GM23338 (cell line): Measurements from ENCODE around the gene ANKZF1. TPM values are rescaled to one million over a fixed set of nuclear protein-coding genes. Genes with fewer than 3 reads are reported as not detected.

ENCODE experiments used
- ATAC-seq: fragments of 200-7000 bp; cut with Tn5 transposase; 3 replicates; pipeline ENCODE4 v1.9.1; 2020
- DNase-seq: peaks from one replicate; pipeline ENCODE4 v3.0.0-alpha.2; 2015; ENCODE audit warnings: low spot score
- H2AFZ ChIP-seq: fragments of 200-600 bp; sonication (generic); 2 replicates; pipeline ENCODE4 v1.8.0; 2016; ENCODE audit warnings: antibody characterized with exemption, mild to moderate bottlenecking, moderate library complexity
- H3F3A ChIP-seq: fragments of 200-600 bp; sonication (generic); replicated peaks from 2 replicates; pipeline ENCODE4 v1.8.0; 2017; ENCODE audit warnings: antibody characterized with exemption, mixed run types, low read depth
- H3K27ac ChIP-seq: fragments of 200-600 bp; sonication (generic); 2 replicates; pipeline ENCODE4 v1.6.1; 2016; ENCODE audit warnings: low read depth
- H3K27me3 ChIP-seq: fragments of 200-600 bp; sonication (generic); 2 replicates; pipeline ENCODE4 v1.8.0; 2016; ENCODE audit warnings: mild to moderate bottlenecking, mixed run types, moderate library complexity; ENCODE audit not compliant: insufficient read depth
- H3K36me3 ChIP-seq: fragments of 200-600 bp; sonication (generic); 2 replicates; pipeline ENCODE4 v1.8.0; 2016; ENCODE audit warnings: mild to moderate bottlenecking; ENCODE audit not compliant: insufficient read depth
- H3K4me1 ChIP-seq: fragments of 200-600 bp; sonication (generic); 2 replicates; pipeline ENCODE4 v1.8.0; 2016; ENCODE audit warnings: mild to moderate bottlenecking, moderate library complexity; ENCODE audit not compliant: insufficient read depth
- H3K4me2 ChIP-seq: fragments of 200-600 bp; sonication (generic); 2 replicates; pipeline ENCODE4 v1.7.1; 2017; ENCODE audit warnings: mixed run types
- H3K4me3 ChIP-seq: fragments of 200-600 bp; sonication (generic); 2 replicates; pipeline ENCODE4 v1.6.1; 2016; ENCODE audit warnings: mixed run types
- H3K79me2 ChIP-seq: fragments of 200-600 bp; sonication (generic); replicated peaks from 2 replicates; pipeline ENCODE4 v1.8.0; 2017; ENCODE audit warnings: mild to moderate bottlenecking; ENCODE audit not compliant: insufficient read depth
- H3K9me2 ChIP-seq: fragments of 200-600 bp; sonication (generic); 2 replicates; pipeline ENCODE4 v1.8.0; 2017; ENCODE audit not compliant: insufficient read depth
- H4K20me1 ChIP-seq: fragments of 200-600 bp; sonication (generic); replicated peaks from 2 replicates; pipeline ENCODE4 v1.8.0; 2017; ENCODE audit warnings: mild to moderate bottlenecking; ENCODE audit not compliant: insufficient read depth
- H3K27ac Mint-ChIP-seq: 2 replicates; pipeline ENCODE4 v1.8.0; 2020; ENCODE audit warnings: inconsistent platforms, mild to moderate bottlenecking, moderate library complexity, mixed read lengths
- H3K27me3 Mint-ChIP-seq: 3 replicates; pipeline ENCODE4 v1.8.0; 2022; ENCODE audit warnings: low read depth, mild to moderate bottlenecking, moderate library complexity, mixed read lengths, inconsistent platforms; ENCODE audit not compliant: insufficient read depth, poor library complexity
- H3K36me3 Mint-ChIP-seq: 3 replicates; pipeline ENCODE4 v1.8.0; 2021; ENCODE audit warnings: low read depth, mild to moderate bottlenecking, inconsistent platforms, moderate library complexity, mixed read lengths
- H3K4me1 Mint-ChIP-seq: 3 replicates; pipeline ENCODE4 v1.8.0; 2020; ENCODE audit warnings: mild to moderate bottlenecking, inconsistent platforms, mixed read lengths
- H3K4me3 Mint-ChIP-seq: 3 replicates; pipeline ENCODE4 v1.8.0; 2021; ENCODE audit warnings: moderate library complexity, mild to moderate bottlenecking, inconsistent platforms, mixed read lengths
- H3K9me3 Mint-ChIP-seq: 3 replicates; pipeline ENCODE4 v1.8.0; 2020; ENCODE audit warnings: moderate library complexity, mild to moderate bottlenecking, inconsistent platforms, mixed read lengths
- CREB1 ChIP-seq: fragments of 250-450 bp; sonication (Bioruptor Pico); IDR thresholded peaks from 2 replicates; pipeline ENCODE4 v1.5.0; 2020; ENCODE audit warnings: low read depth, mild to moderate bottlenecking, moderate library complexity
- EZH2 ChIP-seq: fragments of 200-600 bp; sonication (generic); IDR thresholded peaks from one replicate; pipeline ENCODE4 v1.8.0; 2017; ENCODE audit warnings: antibody characterized with exemption, mild to moderate bottlenecking, low read depth; ENCODE audit not compliant: unreplicated experiment
- EZH2phosphoT487 ChIP-seq: fragments of 200-600 bp; sonication (generic); IDR thresholded peaks from one replicate; pipeline ENCODE4 v1.8.1; 2018; ENCODE audit warnings: antibody characterized with exemption; ENCODE audit not compliant: unreplicated experiment
- NANOG ChIP-seq: IDR thresholded peaks from 2 replicates; pipeline ENCODE4 v1.6.1; 2016; ENCODE audit warnings: antibody characterized with exemption, borderline replicate concordance
- POLR2AphosphoS5 ChIP-seq: IDR thresholded peaks from 2 replicates; pipeline ENCODE4 v1.6.1; 2016; ENCODE audit warnings: antibody characterized with exemption, low read depth
- STAT1 ChIP-seq: IDR thresholded peaks from one replicate; pipeline ENCODE4 v1.6.1; 2016; ENCODE audit warnings: antibody characterized with exemption; ENCODE audit not compliant: unreplicated experiment
- ZNF114 ChIP-seq: fragments of 250-450 bp; sonication (Bioruptor Pico); IDR thresholded peaks from 2 replicates; pipeline ENCODE4 v1.5.0; 2020; ENCODE audit warnings: mild to moderate bottlenecking, moderate library complexity
- polyA plus RNA-seq: library from polyadenylated mRNA; unstranded; fragments of >200 nt; fragmentation: Nextera tagmentation; extraction: Ambion mirVana; gene quantifications from 2 replicates; pipeline ENCODE4 v1.2.1, GENCODE V29; 2016
- total RNA-seq: library from RNA; depleted of rRNA; stranded (reverse); fragments of >200 nt; shearing (Covaris generic); gene quantifications from 2 replicates; pipeline ENCODE4 v1.2.3, GENCODE V29; 2014
- TF ChIP-seq, protein P1 (sequence below), 2 experiments: fragments of 200-600 bp in 1 of 2; sonication (generic) in 1 of 2; conservative IDR thresholded peaks; 2 replicates each; pipeline versions ENCODE4 v1.5.1 to v1.6.1; 2016 to 2017; ENCODE audit warnings: antibody characterized with exemption in 2 of 2, low read depth in 2 of 2, mild to moderate bottlenecking in 2 of 2, moderate library complexity in 1 of 2
- TF ChIP-seq, protein P2 (sequence below): fragments of 250-450 bp; sonication (Bioruptor Pico); IDR thresholded peaks from 2 replicates; pipeline ENCODE4 v1.5.0; 2020; ENCODE audit warnings: mild to moderate bottlenecking, moderate library complexity
- TF ChIP-seq, protein P3 (sequence below): IDR thresholded peaks from one replicate; pipeline ENCODE4 v1.6.1; 2018; ENCODE audit warnings: antibody characterized with exemption; ENCODE audit not compliant: unreplicated experiment
- TF ChIP-seq, protein P4 (sequence below): IDR thresholded peaks from 2 replicates; pipeline ENCODE4 v1.6.1; 2016; ENCODE audit warnings: antibody characterized with exemption

ANKZF1 gene
- total and polyA plus RNA-seq, 2 experiments from 2014 or later = 29.9 to 61.9 TPM

DNA sequence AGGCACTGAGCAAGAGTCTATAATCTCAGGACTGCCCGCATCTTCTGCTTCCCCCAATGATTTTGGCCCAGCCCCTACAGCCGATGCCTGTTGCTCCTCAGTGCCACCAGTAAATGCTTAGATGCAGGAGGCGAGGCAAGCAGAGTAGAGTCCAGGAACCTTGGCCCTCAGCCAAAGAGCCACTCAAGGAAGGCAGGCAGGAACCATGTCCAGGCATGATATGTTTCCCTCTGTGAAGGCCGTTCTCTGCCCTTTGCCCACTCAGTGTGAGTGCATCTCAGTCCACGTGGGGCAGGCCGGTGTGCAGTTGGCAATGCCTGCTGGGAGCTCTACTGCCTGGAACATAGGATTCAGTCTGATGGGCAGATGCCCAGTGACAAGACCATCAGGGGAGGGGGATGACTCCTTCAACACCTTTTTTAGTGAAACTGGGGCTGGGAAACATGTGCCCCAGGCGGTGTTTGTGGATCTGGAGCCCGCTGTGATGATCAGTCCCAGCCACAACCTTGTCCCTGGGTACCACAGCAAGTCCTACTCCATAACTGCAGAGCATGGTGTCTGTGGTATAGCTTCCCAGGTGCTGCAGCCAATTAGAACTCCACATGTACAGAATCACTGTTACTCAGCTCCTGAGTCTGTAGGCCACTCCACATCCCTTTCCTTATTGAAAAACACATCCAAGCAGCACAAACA lies 39.9 kb downstream of the ANKZF1 start:
- Mint-ChIP-seq H3K27ac (no peak overlapping the region), H3K4me1 (peaks cover 9% of the 10 kb centered on the region), H3K36me3 (no peaks in the 10 kb centered on the region), H3K27me3 (peaks cover 16% of the 10 kb centered on the region), H3K4me3 (no peak overlapping the region), H3K9me3 (no peaks in the 10 kb centered on the region)
- H3K79me2 ChIP-seq = no peaks in the 10 kb centered on the region
- H4K20me1 ChIP-seq = no peaks in the 10 kb centered on the region
- TF ChIP-seq POLR2AphosphoS5 (no peak), EZH2 (no peak), NANOG (no peak), ZNF114 (no peak), CREB1 (CRISPR knock-in tag) (no peak), EZH2phosphoT487 (no peak), STAT1 (no peak)
- TF ChIP-seq, protein P1, sequence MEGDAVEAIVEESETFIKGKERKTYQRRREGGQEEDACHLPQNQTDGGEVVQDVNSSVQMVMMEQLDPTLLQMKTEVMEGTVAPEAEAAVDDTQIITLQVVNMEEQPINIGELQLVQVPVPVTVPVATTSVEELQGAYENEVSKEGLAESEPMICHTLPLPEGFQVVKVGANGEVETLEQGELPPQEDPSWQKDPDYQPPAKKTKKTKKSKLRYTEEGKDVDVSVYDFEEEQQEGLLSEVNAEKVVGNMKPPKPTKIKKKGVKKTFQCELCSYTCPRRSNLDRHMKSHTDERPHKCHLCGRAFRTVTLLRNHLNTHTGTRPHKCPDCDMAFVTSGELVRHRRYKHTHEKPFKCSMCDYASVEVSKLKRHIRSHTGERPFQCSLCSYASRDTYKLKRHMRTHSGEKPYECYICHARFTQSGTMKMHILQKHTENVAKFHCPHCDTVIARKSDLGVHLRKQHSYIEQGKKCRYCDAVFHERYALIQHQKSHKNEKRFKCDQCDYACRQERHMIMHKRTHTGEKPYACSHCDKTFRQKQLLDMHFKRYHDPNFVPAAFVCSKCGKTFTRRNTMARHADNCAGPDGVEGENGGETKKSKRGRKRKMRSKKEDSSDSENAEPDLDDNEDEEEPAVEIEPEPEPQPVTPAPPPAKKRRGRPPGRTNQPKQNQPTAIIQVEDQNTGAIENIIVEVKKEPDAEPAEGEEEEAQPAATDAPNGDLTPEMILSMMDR (conservative IDR thresholded peaks at IDR 0.05; ENCODE audit: low read depth in 2 of 2) = no peak
- TF ChIP-seq, protein P2, sequence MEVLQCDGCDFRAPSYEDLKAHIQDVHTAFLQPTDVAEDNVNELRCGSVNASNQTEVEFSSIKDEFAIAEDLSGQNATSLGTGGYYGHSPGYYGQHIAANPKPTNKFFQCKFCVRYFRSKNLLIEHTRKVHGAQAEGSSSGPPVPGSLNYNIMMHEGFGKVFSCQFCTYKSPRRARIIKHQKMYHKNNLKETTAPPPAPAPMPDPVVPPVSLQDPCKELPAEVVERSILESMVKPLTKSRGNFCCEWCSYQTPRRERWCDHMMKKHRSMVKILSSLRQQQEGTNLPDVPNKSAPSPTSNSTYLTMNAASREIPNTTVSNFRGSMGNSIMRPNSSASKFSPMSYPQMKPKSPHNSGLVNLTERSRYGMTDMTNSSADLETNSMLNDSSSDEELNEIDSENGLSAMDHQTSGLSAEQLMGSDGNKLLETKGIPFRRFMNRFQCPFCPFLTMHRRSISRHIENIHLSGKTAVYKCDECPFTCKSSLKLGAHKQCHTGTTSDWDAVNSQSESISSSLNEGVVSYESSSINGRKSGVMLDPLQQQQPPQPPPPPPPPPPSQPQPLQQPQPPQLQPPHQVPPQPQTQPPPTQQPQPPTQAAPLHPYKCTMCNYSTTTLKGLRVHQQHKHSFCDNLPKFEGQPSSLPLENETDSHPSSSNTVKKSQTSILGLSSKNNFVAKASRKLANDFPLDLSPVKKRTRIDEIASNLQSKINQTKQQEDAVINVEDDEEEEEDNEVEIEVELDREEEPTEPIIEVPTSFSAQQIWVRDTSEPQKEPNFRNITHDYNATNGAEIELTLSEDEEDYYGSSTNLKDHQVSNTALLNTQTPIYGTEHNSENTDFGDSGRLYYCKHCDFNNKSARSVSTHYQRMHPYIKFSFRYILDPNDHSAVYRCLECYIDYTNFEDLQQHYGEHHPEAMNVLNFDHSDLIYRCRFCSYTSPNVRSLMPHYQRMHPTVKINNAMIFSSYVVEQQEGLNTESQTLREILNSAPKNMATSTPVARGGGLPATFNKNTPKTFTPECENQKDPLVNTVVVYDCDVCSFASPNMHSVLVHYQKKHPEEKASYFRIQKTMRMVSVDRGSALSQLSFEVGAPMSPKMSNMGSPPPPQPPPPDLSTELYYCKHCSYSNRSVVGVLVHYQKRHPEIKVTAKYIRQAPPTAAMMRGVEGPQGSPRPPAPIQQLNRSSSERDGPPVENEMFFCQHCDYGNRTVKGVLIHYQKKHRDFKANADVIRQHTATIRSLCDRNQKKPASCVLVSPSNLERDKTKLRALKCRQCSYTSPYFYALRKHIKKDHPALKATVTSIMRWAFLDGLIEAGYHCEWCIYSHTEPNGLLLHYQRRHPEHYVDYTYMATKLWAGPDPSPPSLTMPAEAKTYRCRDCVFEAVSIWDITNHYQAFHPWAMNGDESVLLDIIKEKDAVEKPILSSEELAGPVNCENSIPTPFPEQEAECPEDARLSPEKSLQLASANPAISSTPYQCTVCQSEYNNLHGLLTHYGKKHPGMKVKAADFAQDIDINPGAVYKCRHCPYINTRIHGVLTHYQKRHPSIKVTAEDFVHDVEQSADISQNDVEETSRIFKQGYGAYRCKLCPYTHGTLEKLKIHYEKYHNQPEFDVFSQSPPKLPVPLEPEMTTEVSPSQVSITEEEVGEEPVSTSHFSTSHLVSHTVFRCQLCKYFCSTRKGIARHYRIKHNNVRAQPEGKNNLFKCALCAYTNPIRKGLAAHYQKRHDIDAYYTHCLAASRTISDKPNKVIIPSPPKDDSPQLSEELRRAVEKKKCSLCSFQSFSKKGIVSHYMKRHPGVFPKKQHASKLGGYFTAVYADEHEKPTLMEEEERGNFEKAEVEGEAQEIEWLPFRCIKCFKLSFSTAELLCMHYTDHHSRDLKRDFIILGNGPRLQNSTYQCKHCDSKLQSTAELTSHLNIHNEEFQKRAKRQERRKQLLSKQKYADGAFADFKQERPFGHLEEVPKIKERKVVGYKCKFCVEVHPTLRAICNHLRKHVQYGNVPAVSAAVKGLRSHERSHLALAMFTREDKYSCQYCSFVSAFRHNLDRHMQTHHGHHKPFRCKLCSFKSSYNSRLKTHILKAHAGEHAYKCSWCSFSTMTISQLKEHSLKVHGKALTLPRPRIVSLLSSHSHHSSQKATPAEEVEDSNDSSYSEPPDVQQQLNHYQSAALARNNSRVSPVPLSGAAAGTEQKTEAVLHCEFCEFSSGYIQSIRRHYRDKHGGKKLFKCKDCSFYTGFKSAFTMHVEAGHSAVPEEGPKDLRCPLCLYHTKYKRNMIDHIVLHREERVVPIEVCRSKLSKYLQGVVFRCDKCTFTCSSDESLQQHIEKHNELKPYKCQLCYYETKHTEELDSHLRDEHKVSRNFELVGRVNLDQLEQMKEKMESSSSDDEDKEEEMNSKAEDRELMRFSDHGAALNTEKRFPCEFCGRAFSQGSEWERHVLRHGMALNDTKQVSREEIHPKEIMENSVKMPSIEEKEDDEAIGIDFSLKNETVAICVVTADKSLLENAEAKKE (CRISPR knock-in tag) = no peak
- TF ChIP-seq, protein P3, sequence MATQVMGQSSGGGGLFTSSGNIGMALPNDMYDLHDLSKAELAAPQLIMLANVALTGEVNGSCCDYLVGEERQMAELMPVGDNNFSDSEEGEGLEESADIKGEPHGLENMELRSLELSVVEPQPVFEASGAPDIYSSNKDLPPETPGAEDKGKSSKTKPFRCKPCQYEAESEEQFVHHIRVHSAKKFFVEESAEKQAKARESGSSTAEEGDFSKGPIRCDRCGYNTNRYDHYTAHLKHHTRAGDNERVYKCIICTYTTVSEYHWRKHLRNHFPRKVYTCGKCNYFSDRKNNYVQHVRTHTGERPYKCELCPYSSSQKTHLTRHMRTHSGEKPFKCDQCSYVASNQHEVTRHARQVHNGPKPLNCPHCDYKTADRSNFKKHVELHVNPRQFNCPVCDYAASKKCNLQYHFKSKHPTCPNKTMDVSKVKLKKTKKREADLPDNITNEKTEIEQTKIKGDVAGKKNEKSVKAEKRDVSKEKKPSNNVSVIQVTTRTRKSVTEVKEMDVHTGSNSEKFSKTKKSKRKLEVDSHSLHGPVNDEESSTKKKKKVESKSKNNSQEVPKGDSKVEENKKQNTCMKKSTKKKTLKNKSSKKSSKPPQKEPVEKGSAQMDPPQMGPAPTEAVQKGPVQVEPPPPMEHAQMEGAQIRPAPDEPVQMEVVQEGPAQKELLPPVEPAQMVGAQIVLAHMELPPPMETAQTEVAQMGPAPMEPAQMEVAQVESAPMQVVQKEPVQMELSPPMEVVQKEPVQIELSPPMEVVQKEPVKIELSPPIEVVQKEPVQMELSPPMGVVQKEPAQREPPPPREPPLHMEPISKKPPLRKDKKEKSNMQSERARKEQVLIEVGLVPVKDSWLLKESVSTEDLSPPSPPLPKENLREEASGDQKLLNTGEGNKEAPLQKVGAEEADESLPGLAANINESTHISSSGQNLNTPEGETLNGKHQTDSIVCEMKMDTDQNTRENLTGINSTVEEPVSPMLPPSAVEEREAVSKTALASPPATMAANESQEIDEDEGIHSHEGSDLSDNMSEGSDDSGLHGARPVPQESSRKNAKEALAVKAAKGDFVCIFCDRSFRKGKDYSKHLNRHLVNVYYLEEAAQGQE = no peak
- TF ChIP-seq, protein P4, sequence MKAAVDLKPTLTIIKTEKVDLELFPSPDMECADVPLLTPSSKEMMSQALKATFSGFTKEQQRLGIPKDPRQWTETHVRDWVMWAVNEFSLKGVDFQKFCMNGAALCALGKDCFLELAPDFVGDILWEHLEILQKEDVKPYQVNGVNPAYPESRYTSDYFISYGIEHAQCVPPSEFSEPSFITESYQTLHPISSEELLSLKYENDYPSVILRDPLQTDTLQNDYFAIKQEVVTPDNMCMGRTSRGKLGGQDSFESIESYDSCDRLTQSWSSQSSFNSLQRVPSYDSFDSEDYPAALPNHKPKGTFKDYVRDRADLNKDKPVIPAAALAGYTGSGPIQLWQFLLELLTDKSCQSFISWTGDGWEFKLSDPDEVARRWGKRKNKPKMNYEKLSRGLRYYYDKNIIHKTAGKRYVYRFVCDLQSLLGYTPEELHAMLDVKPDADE = no peak
- no peak overlapping the region for H3K4me2 ChIP-seq
- H3K36me3 ChIP-seq = no peaks in the 10 kb centered on the region
- H3K27me3 ChIP-seq = no peaks in the 10 kb centered on the region
- peaks cover 8% of the 10 kb centered on the region; the same call in 1 of the 2 replicates for H3K4me1 ChIP-seq
- no peak overlapping the region for H2AFZ ChIP-seq
- no peaks in the 10 kb centered on the region for H3K9me2 ChIP-seq
- DNase-seq (no peak), ATAC-seq (no peak)
- no peak overlapping the region for H3K27ac ChIP-seq
- no peaks in the 10 kb centered on the region for H3F3A ChIP-seq
- H3K4me3 ChIP-seq = no peak overlapping the region
